Stimulated activated CD8-positive, alpha-beta memory T cell treated with anti-CD3 and anti-CD28 coated beads, Interleukin-15, amount 100 ng/mL, for 24 hours (primary cell): ENCODE results near the gene ATP6V0E1.

ENCODE experiments used
- DNase-seq: peaks from one replicate; pipeline ENCODE4 v3.0.0-alpha.2; 2020; ENCODE audit warnings: low read depth

The ATP6V0E1 gene

DNA sequence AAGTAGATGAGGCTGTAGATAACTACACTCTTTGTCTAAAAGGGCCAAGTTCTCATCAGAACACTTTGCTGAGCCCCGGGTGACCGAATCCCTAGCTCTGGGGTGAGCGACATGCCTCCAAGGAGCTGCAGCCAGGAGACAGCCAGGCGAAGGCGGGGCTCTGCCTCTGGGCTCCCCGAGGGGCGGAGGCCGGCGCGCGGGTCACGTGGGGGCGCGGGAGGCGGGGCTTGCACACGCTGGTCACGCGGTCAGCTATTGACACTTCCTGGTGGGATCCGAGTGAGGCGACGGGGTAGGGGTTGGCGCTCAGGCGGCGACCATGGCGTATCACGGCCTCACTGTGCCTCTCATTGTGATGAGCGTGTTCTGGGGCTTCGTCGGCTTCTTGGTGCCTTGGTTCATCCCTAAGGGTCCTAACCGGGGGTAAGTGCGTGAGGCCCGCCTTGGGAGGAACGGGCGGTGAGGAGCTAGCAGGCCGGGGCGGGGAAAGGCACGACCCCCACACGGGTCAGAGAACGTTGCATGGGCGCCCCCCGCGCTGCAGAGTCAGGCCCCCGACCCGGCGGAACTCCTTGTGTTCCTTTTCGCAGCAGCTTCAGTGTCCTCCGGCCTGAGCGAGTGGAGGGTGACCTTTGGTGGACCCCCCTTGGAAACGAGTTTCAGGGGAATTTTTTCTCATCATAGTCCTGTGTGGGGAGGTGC is at the start of gene ATP6V0E1:
TSS of gene ATP6V0E1 (plus strand) at position 230 of the 702 bp plus-strand sequence. CDS start at position 320, 90 bp downstream.
- peak; percentile 93 for DNase-seq

- DNase-seq, result no peak
Measured at GRCh38 chr5:172935096-172935495, 48.5 kb upstream of the ATP6V0E1 start.

DNA sequence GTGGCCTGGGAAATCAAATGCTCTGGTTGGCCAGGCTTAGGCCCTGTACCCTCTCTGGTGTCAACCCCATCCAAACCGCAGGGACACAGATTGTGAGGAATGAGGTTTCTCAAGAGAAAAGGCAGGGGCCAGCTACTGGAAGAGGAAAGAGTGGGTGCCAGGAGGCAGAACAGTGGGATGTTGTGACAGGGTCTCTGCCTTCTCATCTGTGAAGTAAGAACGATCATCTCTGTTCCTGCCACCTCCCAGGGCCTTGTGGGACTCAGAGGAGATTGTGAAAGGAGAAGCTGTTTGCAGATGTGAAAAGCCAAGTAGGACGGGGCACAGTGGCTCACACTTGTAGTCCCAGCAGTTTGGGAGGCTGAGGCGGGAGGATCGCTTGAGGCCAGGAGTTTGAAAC is 47.2 kb upstream of the ATP6V0E1 start:
- no peak for DNase-seq

GRCh38 chr5:172939071-172939470 is 44.5 kb upstream of the ATP6V0E1 start:
- DNase-seq, result no peak

DNA sequence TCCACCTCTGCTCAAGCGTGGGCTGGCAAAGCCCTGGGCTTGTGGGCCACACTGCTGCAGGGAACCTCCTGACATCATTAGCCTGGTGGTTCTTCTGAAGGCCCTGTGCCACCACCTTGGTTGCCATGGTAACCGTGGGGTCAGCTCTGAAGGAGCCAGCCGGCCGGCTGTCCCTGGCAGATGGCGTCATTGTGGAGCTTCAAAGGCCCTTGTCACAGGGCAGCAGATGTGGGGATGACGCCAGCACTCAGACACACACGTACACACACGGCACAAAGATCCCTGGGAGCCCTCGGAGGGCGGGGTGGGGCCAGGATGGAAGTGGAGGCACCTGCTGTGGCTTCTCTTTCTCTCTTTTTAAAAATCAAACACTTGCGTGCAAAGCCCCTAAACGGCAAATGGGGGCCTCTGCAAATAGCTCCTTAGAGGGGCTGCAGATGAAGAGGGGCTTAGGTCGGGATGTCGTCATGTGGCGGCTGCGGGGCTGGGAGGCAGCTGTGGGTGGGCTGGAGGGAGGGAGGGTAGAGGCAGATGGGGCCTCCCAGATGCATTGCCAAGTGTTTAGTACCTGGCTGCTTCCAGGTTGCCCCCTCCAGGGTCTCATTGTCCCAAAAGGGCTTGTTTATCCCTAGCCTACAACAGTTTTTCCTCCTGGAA is 43.8 kb upstream of the ATP6V0E1 start:
- DNase-seq, result no peak

DNA sequence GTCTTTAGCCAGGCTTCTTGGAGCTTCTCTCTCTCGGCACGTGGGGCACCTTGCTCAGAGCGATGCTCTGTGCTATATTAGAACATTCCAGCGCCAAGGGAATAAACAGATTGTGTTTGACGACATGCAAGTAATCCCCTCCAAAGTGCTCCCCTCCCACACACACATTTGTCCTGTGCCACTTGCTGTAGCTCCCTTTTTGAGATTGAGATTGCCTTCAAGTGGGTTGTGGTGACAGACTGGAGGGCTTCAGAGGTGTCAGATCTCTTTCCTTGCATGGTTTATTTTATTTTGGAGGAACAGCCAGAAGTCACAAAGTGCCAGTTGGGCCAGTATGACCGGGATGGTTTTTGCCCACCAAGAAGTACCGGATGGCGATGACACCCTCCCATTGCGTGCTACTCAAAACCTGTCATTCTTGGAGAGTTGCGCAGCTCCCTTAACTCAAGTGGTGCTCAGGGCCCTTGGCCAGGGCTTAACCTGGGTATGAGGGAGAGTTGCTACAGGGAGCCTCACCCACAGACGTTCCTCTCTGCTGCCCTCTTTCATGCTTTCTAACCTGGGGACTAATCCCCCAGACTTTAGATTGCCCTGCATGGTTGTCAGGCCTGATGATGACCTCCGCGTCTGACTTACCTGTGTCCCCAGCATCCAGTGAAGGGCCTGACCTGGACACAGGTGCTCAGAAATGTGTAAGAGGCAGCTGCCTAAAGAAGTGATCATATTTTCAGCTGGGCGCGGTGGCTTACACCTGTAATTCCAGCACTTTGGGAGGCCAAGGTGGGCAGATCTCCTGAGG is 43.1 kb upstream of the ATP6V0E1 start:
- no peak for DNase-seq

DNA sequence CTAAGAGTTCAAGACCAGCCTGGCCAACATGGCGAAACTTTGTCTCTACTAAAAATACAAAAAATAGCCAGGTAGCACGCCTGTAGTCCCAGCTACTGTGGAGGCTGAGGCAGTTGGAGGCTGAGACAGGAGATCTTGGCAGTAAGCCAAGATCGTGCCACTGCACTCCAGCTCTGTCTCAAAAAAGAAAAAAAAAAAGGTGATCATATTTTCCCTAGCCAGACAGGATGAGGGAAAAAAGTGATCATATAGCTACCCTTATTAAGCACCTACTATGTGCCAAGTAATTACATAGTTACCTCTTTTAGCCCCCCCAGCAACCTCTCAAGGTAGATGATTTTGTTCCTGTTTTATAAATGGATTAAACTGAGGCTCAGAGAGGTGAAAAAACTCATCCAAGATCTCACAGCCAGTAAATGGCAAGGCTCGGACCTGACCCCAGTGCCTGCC is 42.5 kb upstream of the ATP6V0E1 start:
- no peak for DNase-seq

- DNase-seq, result no peak
Measured at GRCh38 chr5:172942556-172942955, 41.0 kb upstream of the ATP6V0E1 start.

- no peak for DNase-seq
Measured at GRCh38 chr5:172943283-172943841, 40.2 kb upstream of the ATP6V0E1 start.

- DNase-seq, result no peak
Measured at GRCh38 chr5:172943906-172944305, 39.7 kb upstream of the ATP6V0E1 start.

- no peak for DNase-seq
Measured at GRCh38 chr5:172944741-172945140, 38.8 kb upstream of the ATP6V0E1 start.

- DNase-seq, result no peak
Measured at GRCh38 chr5:172945151-172945550, 38.4 kb upstream of the ATP6V0E1 start.

DNA sequence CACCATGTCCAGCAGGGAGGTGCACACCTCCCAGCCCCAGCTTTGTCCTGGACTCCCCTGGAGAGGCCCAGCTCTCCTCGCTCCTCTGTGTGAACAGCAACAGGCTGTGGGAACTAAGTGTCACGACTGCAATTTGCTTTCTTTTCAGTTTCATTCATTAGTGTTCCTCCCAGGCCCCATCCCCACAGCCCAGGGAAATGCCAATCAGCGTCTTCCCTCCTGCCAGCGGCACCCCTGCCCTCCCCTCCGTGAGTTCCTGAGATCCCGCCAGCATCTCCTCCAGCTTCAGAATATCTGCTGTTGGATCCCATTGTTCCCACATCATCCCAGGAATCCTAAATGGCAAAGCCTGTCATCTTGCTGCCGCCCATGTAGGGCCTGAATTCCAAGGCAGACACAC is 37.4 kb upstream of the ATP6V0E1 start:
- DNase-seq, result no peak

DNA sequence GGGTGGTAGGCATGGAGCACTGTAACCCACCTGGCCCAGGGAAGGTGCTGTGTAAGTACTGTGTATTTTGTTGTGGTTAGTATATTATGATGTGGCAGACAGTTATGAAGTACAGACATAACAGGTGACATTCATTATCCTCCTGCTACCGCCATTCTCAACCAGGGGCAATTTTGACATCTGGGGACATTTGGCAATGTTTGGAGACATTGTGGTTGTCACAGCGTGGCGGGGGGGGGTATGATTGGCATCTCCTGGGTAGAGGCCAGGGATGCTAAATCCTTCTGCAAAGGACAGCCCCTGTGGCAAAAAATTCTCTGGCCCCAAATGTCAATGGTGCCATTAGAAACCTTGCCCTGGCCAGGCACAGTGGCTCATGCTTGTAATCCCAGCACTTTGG is 34.1 kb upstream of the ATP6V0E1 start:
- no peak for DNase-seq

DNA sequence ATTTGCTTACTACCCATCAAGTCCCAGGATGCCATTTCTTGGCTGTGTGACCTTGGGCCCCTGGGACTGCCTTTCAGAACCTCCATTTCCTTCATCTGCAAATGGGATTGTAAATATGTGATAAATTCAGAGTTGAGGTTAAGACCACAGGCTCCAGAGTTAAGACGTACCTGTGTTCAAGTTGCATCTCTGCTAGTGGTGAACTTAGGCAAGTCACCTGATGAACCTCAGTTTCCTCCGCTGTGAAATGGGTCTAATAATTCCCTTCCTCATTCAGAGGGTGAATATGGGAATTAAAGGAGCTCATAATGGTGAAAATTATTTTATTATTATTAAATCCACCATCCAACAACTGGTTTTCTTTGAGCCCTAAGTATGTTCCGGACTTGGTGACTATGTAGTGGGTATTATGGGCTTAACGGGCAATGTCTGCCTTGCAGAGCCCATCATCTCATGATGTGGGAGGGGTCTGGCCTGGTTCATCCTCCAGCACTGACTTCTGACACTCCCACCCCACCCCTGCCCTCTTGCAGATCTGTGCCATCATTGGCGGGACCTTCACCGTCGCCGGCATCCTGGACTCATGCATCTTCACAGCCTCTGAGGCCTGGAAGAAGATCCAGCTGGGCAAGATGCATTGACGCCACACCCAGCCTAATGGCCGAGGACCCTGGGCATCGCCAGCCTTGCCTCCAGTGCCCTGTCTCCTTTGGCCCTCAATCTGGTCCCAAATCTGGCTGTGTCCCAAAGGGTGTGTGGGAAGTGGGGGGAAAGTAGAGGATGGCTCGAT is 33.2 kb upstream of the ATP6V0E1 start:
- no peak for DNase-seq

DNA sequence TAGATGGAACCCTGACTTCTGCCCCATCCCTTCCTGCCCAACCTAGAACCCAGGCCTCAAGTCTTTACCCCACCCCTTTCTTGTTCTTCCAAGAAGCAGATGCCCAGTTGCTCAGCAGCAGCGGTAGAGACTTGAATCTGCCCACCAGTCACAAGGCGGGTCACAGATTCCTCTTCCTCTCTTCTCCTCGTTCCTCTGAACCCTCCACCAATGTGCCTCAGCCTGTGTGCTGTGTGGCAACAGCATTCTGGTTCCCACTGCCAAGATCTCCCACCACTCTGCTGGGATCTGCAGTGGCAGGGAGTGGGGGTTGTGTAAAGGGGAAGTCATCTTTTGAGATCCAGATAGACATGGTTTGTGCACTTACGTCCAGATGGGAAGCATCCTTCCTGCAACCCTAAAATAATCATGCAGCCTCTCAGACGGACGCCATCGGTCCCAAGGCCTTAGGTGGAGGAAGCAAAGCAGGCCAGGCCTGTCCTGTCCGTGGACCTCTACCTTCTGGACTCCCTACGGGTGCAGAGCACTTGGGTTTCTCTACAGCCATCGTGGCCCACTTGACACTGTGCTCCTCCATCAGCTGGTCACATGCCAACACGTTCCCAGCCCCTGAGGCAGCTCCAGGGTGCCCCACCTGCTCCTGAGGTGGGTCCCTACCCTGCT is 32.1 kb upstream of the ATP6V0E1 start:
- DNase-seq, result no peak

DNA sequence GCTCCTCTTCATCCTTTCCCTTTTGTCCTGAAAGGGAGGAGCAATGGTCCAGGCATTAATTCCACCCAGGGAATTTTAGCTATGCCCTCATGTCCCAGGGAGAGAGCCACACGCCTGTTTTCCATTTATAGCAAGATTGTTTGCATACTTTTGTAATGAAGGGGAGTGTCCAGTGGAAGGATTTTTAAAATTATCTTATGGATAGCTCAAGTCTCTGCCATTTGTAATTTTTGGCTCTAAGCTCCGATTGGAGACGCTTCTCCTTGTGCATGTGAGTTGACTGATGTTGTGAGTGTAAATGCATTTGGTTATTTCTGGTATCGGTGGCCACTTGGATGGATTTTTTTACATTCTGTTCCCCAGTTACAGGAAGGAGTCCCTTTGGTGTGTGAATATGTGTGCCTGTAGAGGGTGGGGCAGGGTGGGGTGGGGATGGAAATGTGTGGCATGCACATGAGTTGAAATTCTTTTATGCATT is 31.5 kb upstream of the ATP6V0E1 start:
- DNase-seq, result no peak

- DNase-seq, result no peak
Measured at GRCh38 chr5:172953776-172954675, 29.5 kb upstream of the ATP6V0E1 start.

GRCh38 chr5:172954751-172955159 is 28.8 kb upstream of the ATP6V0E1 start:
- no peak for DNase-seq

- no peak for DNase-seq
Measured at GRCh38 chr5:172956228-172956627, 27.3 kb upstream of the ATP6V0E1 start.
